GM19397 (cell line): ENCODE data around the gene ALDH2.
"Not testable (repeated sequence)": the region's sequence is repeated elsewhere in the genome, so short reads cannot be mapped to it uniquely, and the experiment has no call there.

Experiments used
- ATAC-seq: cut with Tn5 transposase; IDR thresholded peaks from one replicate; pipeline ENCODE4 v1.9.1; 2021; ENCODE audit warnings: mild to moderate bottlenecking, moderate library complexity; ENCODE audit not compliant: unreplicated experiment

ALDH2 gene

GRCh38 chr12:111784953-111785352 is 18.2 kb downstream of the ALDH2 start:
- no peak for ATAC-seq

DNA sequence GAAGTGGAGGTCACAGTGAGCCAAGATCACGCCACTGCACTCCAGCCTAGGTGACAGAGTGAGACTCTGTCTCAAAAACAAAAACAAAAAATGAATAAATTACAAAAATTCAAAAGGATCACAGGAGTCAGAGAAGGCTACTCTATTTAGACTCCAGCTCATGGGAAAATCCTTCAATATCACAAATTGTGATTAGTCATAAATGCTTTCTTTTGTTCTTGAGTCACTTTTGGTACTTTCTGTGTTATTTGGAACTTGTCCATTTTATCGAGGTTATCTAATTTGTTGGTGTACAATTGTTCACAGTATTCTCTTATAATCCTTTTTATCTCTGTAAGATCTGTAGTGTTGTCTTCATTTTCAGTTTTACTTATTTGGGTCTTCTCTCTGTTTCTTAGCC is 18.9 kb downstream of the ALDH2 start:
- ATAC-seq = no peak

DNA sequence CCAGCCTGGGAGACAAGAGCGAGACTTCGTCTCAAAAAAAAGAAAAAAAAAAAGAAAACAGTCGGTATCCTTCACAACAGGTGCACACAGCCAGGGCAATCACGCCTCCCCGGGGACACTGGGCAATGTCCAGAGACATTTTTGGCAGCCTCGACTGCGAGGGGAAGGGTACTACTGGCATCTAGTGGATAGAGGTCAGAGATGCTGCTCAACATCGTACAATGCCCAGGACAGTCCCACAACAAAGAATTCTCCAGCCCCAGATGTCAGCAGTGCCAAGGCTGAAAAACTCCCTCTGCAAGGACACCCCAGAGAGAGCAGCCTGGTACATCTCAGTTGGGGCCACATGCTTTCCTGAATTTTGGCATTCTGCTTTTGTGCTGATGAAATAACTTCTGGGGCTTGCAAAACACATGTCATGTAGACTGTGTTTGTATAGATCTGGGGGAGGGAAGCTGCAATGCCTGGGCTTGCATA is 21.5 kb downstream of the ALDH2 start:
- no peak for ATAC-seq

DNA sequence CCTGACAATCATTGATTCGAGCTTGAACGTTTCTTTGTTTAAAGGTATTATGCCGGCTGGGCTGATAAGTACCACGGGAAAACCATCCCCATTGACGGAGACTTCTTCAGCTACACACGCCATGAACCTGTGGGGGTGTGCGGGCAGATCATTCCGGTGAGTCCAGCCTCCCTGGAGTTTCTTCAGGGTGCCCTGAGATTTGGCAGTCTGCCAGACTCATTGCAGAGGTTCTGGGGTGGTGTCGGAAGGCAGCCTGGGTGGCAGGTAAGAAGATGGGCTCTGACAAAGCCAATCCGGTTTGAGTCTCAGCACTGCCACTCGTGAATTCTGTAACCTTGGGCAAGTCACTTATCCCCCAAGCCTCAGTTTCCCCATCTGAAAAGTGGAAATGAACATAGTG is 23.0 kb downstream of the ALDH2 start:
- no peak for ATAC-seq

GRCh38 chr12:111791507-111791906 is 24.8 kb downstream of the ALDH2 start:
- no peak for ATAC-seq

GRCh38 chr12:111792155-111792855 is 25.6 kb downstream of the ALDH2 start:
- ATAC-seq = no peak

DNA sequence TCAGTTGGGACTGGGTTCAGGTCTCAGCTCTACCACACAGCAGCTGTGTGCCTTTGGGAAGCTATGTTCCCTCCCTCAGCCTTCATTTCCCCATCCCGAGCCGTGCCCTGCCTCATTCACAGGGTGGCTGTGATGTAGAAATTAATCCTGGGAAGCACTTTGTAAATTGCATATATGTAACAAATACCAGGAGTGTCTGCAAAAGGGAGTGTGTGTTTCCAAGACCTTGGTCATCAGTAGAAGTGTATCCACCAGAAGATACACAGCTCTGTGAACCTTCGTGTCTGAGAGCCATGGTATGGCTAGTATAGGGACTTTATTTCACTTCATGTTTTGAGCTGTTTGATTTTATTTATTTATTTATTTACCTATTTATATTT is 26.1 kb downstream of the ALDH2 start:
- no peak for ATAC-seq

DNA sequence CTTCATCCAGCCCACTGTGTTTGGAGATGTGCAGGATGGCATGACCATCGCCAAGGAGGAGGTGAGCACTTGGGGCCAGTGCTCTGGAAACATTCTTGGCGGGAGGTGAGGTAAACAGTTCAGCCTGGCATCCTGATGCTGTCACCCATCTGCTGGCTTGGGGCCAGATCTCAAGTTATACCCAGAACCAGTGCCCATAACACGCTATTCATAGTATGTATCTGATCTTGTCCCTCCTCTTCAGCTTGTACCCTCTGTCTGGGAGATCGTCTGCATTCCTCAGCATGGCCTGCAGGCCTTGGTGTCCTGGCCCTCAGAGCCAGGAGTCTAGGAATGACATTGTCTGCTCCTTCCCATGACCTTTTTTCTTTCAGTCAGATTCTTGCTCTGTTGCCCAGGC is 31.4 kb downstream of the ALDH2 start:
- ATAC-seq = no peak

- ATAC-seq = no peak
Observed at GRCh38 chr12:111799758-111800157, 33.0 kb downstream of the ALDH2 start.

DNA sequence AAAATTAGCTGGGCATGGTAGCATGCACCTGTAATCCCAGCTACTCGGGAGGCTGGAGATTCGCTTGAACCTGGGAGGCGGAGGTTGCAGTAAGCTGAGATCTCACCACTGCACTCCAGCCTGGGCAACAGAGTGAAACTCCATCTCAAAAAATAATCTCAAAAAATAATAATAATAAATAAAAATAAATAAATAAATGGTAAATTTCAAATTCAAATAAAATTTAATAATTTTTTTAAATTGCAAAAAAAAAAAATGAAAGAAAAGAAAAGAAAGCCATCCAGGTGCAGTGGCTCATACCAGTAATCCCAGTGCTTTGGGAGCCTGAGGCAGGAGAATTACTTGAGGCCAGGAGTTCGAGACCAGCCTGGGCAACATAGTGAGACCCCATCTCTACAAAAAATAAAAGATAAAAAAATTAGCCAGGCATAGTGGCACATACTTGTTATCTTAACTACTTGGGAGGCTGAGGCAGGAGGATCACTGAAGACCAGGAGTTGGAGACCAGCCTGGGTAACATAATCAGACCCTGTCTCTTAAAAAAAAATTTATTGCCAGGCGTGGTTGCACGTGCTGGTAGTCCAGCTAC is 36.4 kb downstream of the ALDH2 start:
- ATAC-seq = no peak

GRCh38 chr12:111803851-111804250 is 37.1 kb downstream of the ALDH2 start:
- no peak for ATAC-seq

GRCh38 chr12:111806304-111806703 is 39.6 kb downstream of the ALDH2 start:
- ATAC-seq = no peak

DNA sequence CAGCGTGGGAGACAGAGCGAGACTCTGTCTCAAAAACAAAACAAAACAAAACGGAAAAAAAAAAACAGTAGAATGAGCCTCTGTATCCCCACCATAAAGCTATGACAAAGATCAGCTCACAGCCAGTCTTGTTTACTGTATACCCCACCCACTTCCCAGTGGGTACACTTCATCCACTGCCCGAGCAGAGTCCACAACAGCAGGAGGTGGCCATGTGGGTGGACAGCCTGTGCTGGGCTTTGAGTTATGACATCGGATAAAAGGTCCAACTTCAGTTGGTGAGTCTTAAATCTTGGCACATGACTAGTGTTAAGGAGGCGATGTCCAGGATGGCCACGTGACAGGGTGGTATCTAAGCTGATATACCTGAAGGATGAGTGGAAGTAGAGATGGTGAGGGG is 40.5 kb downstream of the ALDH2 start:
- ATAC-seq = no peak

DNA sequence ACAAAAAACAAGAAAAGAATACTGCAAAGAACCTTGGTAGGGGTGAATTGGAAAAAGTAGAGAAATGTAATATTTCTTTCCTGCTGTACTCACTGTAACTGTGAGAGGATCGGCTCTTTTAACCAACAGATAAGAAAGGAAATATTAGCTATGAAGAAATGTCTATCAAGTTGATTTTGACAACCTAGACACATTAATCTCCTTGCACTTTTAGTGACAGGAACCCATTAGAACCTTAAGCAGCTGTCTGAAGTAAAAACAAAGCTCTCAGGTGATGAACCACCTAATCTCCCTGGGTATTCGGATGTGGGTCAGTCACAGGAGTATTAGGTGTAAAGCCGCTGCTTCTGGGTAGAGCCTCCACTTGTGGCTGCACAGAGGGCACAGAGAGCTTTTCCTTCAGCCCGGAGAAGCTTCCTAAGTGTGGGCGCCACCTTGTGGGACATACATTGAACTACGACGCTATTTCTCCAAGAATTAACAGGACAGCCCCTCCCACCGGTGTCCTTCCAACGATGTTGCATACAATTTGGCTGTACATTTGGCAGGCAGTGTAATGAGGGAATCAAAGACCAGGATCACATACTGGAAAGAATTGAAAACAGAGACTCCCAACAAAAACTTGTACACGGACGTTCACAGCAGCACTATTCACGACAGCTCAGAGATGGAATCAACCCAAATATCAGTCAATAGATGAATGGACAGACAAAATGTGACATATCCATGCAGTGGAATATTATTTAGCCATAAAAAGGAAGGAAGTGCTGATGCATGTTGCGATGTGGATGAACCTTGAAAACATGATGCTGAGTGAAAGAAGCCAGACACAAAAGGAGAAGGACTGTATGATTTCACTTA is 46.4 kb downstream of the ALDH2 start:
- no peak for ATAC-seq

GRCh38 chr12:111816065-111816615 is 49.4 kb downstream of the ALDH2 start:
- no peak for ATAC-seq

GRCh38 chr12:111816898-111817297 is 50.2 kb downstream of the ALDH2 start:
- ATAC-seq = not testable (repeated sequence)

GRCh38 chr12:111818340-111818739 is 51.6 kb downstream of the ALDH2 start:
- ATAC-seq = no peak

- ATAC-seq = no peak
Observed at GRCh38 chr12:111819191-111820158, 52.7 kb downstream of the ALDH2 start.

DNA sequence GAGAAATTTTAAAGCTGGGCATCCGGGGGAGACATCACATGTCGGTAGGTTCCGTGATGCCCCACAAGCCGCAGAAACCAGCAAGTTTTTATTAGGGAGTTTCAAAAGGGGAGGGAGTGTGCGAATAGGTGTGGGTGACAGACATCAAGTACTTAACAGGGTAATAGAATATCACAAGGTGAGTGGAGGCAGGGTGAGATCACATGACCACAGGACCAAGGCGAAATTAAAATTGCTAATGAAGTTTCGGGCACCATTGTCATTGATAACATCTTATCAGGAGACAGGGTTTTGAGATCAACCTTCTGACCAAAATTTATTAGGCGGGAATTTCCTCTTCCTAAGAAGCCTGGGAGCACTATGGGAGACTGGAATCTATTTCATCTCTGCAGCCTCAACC is 54.1 kb downstream of the ALDH2 start:
- ATAC-seq = not testable (repeated sequence)

DNA sequence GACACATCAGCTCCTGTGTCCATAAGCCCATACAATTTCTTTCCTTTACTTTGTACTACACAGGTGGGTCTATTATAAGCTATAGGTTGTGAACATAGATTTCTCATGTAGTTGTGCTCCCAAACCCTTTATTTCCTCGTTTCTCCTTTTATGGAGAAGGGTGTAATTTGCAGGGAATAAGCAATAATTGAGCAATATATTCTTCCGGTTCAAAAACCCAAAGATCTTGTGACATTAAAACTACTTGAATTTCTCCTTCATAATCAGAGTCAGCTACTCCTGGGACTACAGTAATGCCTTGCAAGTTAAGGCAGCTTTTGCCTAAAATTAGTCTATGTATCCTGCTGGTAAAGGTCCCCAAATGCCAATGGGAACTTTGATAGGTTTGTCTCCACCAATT is 56.2 kb downstream of the ALDH2 start:
- no peak for ATAC-seq
